Keratinocyte (primary cell): ENCODE measurements around the gene SSH2.

Experiments used
- EZH2 ChIP-seq: IDR thresholded peaks from one replicate; pipeline ENCODE4 v1.6.1; 2012; ENCODE audit warnings: inconsistent platforms, mild to moderate bottlenecking, low read length, moderate library complexity
- TF ChIP-seq, protein P1 (sequence below), 3 experiments: IDR thresholded peaks in 1 of 3; conservative IDR thresholded peaks in 1 of 3; optimal IDR thresholded peaks in 1 of 3; 2 replicates in 2 of 3; 3 replicates in 1 of 3; pipeline versions ENCODE3 to v1.5.1; 2011; ENCODE audit warnings: low read length in 3 of 3, mild to moderate bottlenecking in 3 of 3, moderate library complexity in 2 of 3, control low read depth in 1 of 3, inconsistent platforms in 1 of 3; ENCODE audit not compliant: insufficient read depth in 2 of 3; ENCODE audit errors: extremely low read depth in 1 of 3

GRCh38 chr17:29776026-29776425 is 154.0 kb downstream of the SSH2 start:
- TF ChIP-seq, protein P1, sequence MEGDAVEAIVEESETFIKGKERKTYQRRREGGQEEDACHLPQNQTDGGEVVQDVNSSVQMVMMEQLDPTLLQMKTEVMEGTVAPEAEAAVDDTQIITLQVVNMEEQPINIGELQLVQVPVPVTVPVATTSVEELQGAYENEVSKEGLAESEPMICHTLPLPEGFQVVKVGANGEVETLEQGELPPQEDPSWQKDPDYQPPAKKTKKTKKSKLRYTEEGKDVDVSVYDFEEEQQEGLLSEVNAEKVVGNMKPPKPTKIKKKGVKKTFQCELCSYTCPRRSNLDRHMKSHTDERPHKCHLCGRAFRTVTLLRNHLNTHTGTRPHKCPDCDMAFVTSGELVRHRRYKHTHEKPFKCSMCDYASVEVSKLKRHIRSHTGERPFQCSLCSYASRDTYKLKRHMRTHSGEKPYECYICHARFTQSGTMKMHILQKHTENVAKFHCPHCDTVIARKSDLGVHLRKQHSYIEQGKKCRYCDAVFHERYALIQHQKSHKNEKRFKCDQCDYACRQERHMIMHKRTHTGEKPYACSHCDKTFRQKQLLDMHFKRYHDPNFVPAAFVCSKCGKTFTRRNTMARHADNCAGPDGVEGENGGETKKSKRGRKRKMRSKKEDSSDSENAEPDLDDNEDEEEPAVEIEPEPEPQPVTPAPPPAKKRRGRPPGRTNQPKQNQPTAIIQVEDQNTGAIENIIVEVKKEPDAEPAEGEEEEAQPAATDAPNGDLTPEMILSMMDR (optimal IDR thresholded peaks at IDR 0.05 in 1 of 3, IDR thresholded peaks at IDR 0.05 in 1 of 3, conservative IDR thresholded peaks at IDR 0.05 in 1 of 3; ENCODE audit: extremely low read depth in 1 of 3, insufficient read depth in 2 of 3, low read length in 3 of 3): no peak
- no peak for TF ChIP-seq EZH2
